ENCODE results near the gene NTN4. TPM values are rescaled to one million over a fixed set of nuclear protein-coding genes. Genes with fewer than 3 reads are reported as not detected.
"Not testable (repeated sequence)": the region's sequence is repeated elsewhere in the genome, so short reads cannot be mapped to it uniquely, and the experiment has no call there.

The NTN4 gene
- total RNA-seq, 1 donor = 135 TPM

DNA sequence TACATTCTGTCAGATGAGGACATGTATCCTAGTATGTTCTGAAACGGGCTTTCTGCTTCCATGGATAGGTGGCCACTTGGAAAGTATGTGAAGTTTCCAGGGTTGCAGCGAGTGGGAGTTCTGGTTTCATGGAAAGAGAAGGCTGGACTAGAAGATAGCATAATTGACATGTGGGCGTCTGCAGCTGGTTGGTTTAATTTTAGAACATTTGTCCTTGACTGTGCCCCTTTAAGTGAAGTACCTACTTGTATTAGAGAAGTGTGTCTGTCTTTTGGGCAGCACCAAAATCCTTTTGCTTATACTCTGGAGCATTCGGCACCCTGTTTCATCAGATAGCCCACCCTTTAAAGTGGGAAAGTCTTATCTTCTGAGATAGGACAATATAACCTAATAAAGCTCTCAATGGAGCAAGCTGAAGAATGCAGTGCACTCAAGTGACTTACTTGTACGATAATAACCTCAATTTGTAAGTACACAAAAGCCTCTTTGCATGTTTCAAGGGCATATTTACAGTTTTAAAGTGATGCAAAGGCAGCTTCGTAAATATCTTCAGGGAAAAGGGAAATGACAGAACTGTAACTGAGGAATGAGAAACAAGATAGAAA lies 35.2 kb downstream of the NTN4 start:
- H3K4me3 ChIP-seq (ENCODE audit: low read depth, low read length) = no peak overlapping the region
- peak; percentile 35 for DNase-seq (ENCODE audit: low read depth)
- TF ChIP-seq, protein P1, sequence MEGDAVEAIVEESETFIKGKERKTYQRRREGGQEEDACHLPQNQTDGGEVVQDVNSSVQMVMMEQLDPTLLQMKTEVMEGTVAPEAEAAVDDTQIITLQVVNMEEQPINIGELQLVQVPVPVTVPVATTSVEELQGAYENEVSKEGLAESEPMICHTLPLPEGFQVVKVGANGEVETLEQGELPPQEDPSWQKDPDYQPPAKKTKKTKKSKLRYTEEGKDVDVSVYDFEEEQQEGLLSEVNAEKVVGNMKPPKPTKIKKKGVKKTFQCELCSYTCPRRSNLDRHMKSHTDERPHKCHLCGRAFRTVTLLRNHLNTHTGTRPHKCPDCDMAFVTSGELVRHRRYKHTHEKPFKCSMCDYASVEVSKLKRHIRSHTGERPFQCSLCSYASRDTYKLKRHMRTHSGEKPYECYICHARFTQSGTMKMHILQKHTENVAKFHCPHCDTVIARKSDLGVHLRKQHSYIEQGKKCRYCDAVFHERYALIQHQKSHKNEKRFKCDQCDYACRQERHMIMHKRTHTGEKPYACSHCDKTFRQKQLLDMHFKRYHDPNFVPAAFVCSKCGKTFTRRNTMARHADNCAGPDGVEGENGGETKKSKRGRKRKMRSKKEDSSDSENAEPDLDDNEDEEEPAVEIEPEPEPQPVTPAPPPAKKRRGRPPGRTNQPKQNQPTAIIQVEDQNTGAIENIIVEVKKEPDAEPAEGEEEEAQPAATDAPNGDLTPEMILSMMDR (IDR thresholded peaks at IDR 0.05; ENCODE audit: insufficient read depth, low read depth, low read length) = no peak

DNA sequence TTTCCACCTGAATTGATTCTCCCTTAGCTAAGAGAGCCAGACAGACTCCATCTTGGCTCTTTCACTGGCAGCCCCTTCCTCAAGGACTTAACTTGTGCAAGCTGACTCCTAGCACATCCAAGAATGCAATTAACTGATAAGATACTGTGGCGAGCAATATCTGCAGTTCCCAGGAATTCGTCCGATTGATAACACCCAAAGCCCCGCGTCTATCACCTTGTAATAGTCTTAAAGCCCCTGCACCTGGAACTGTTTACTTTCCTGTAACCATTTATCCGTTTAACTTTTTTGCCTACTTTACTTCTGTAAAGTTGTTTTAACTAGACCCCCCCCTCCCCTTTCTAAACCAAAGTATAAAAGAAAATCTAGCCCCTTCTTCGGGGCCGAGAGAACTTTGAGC lies 44.5 kb downstream of the NTN4 start:
- DNase-seq (ENCODE audit: low read depth); H3K4me3 ChIP-seq (ENCODE audit: low read depth, low read length): not testable (repeated sequence)

DNA sequence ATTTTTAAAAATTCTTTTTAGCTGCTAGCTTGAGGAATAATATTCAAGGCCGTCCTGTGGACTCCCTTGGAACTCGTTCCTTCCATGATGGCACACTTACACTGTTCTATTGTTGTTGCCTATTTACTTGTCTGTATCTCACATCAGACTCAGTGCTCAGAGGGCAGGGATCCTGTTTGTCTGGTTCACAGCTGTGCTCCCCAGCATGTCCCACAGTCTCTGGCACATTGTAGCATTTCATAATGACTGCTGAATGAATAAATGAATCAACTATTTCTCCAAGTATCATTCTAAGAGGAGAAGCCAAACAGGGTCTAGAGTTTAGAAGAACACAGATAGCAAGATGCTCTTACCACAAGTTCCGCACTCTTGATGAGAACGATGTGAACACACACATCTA lies 48.0 kb downstream of the NTN4 start:
- H3K4me3 ChIP-seq (ENCODE audit: low read depth, low read length) = no peak overlapping the region
- DNase-seq (ENCODE audit: low read depth) = no peak
- TF ChIP-seq, protein P1 (IDR thresholded peaks at IDR 0.05; ENCODE audit: insufficient read depth, low read depth, low read length) = no peak

DNA sequence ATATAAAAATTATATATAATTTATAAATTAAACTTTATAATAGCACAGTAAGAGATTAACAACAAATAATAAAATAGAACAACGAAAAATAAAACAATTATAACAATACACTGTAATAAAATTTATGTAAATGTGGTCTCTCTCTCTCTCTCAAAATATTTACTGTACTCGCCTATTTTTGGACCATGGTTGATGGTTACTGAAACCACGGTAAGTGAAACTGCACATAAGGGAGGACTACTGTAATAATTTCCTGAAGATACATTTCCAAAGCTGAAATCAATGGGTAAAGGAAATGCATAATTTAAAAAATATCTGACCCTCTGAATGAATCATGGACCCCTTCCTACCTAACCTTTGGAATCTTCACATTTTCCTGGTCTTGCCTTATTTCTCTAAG lies 48.9 kb downstream of the NTN4 start:
- DNase-seq (ENCODE audit: low read depth) = no peak
- TF ChIP-seq, protein P1 (IDR thresholded peaks at IDR 0.05; ENCODE audit: insufficient read depth, low read depth, low read length) = no peak
- H3K4me3 ChIP-seq (ENCODE audit: low read depth, low read length) = no peak overlapping the region

DNA sequence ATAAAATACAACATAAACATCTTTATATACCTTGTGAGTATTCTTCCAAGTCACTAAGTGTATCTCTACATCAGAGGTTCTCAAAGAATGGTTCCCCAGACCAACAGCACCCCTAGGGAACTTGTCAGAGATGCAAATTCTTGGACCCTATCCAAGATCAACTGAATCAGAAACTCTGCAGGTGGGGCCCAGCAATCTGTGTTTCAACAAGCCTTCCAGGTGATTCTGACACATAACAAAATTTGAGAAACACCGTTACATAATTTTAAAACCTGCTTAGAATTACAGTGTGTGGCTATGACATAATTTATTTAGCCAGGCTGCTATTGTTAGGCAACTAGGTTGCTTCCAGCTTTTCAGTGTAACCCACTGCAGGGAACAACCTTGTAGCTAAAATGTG lies 49.8 kb downstream of the NTN4 start:
- TF ChIP-seq, protein P1 (IDR thresholded peaks at IDR 0.05; ENCODE audit: insufficient read depth, low read depth, low read length) = no peak
- H3K4me3 ChIP-seq (ENCODE audit: low read depth, low read length) = no peak overlapping the region
- no peak for DNase-seq (ENCODE audit: low read depth)

DNA sequence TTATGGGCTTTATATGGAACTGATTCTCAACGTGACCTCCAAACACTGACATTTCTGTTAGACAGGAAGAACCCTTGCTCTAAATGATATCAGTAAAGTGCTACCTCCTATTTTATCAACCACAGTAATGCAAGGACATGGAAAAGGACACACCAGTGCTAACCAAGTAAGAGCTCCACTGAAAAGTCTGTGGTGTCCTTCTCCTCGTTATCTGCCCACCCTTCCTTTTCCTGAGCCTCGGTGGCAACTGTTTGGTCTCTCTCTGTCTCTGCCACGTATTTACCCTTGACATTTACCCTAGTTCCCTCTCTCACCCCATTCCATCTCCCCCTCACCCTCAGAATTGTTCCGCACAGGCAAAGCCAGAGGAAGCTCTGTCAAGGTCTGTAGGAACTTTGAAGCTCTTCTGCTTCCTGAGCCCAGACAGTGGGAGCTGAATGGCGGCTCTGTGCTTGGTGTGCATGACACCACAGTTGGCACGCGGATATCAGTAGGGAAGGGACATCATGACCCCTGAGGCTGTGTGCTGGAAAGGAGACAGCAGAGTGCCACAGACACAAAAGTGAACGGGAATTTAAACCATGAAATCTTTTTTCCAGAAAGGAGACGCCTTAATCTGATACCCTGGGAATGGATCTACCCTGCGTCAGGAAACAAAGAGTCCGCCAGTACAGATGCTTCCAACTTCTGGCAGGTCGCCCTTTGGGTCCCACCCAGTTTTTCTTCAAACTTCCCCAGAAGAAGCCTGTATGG lies 50.8 kb downstream of the NTN4 start:
- DNase-seq (ENCODE audit: low read depth) = no peak
- no peak overlapping the region for H3K4me3 ChIP-seq (ENCODE audit: low read depth, low read length)
- TF ChIP-seq, protein P1 (IDR thresholded peaks at IDR 0.05; ENCODE audit: insufficient read depth, low read depth, low read length) = no peak

DNA sequence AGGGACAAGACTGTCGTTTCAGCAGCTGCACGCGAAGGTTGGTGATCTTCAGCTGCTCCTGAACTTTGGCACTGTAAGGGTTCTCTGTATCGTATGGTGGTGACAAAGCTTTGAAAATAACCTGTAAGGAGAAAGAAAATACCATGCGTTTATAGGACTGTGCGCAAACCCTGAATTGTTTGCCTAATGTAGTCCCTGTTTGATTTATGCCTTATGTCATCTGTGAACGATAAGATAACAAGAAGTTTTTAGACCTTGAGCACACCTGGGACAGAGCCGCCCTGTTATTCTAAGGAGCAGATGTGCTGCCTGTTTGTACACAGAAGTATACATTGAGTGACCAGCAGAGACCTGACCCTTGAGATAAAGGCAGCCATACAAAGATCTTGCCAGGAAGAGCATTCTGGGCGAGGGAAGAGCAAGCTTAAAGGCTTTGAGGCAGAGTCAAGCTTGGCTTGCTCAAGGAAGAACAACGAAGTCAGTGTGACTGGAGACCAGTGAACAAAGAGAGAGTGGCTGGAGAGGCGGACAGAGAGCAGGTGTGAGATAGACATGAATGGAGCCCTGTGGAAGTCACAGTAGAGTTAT lies 52.4 kb downstream of the NTN4 start:
- H3K4me3 ChIP-seq (ENCODE audit: low read depth, low read length) = no peak overlapping the region

More for the DNA sequence above, 52.4 kb downstream of the NTN4 start:
- DNase-seq (ENCODE audit: low read depth) = no peak
- TF ChIP-seq, protein P1 (IDR thresholded peaks at IDR 0.05; ENCODE audit: insufficient read depth, low read depth, low read length) = no peak

All from fibroblast of villous mesenchyme (primary cell).